SU-DHL-6 (cell line): ENCODE measurements around the gene ASTN1.

Experiments
- H2AFZ ChIP-seq: fragments of 200-600 bp; sonication (generic); 2 replicates; pipeline ENCODE4 v1.6.1; 2014; ENCODE audit warnings: low read depth, mild to moderate bottlenecking, moderate library complexity, mixed read lengths, antibody characterized with exemption, low read length; ENCODE audit not compliant: severe bottlenecking
- H3F3A ChIP-seq: fragments of 200-600 bp; shearing (Covaris generic); 2 replicates; pipeline ENCODE4 v1.6.0; 2016; ENCODE audit warnings: antibody characterized with exemption, mild to moderate bottlenecking; ENCODE audit not compliant: insufficient read depth
- H3K27ac ChIP-seq: fragments of 200-600 bp; sonication (generic); 2 replicates; pipeline ENCODE4 v1.5.1; 2016; ENCODE audit warnings: low read depth, mild to moderate bottlenecking, low read length, moderate library complexity, mixed read lengths
- H3K27me3 ChIP-seq: fragments of 200-600 bp; sonication (generic), shearing (Covaris generic); 2 replicates; pipeline ENCODE4 v1.6.0; 2014; ENCODE audit warnings: mild to moderate bottlenecking, low read length
- H3K36me3 ChIP-seq: fragments of 200-600 bp; sonication (generic); 2 replicates; pipeline ENCODE4 v1.6.1; 2014; ENCODE audit warnings: mild to moderate bottlenecking, low read length, mixed read lengths
- H3K4me2 ChIP-seq: fragments of 300-600, 200-600 bp; shearing (Covaris generic), sonication (generic); 2 replicates; pipeline ENCODE4 v1.6.0; 2014; ENCODE audit warnings: low read length, low read depth, mild to moderate bottlenecking; ENCODE audit not compliant: poor library complexity, severe bottlenecking
- H3K4me3 ChIP-seq: fragments of 200-600 bp; sonication (generic); 2 replicates; pipeline ENCODE4 v1.5.1; 2014; ENCODE audit warnings: antibody characterized with exemption, low read length, mild to moderate bottlenecking, mixed read lengths; ENCODE audit not compliant: insufficient read depth, poor library complexity, severe bottlenecking
- H3K79me2 ChIP-seq: fragments of 200-600 bp; sonication (generic); 2 replicates; pipeline ENCODE4 v1.6.1; 2014; ENCODE audit warnings: mild to moderate bottlenecking, low read length, moderate library complexity; ENCODE audit not compliant: insufficient read depth
- H3K9ac ChIP-seq: fragments of 200-600 bp; sonication (generic); 2 replicates; pipeline ENCODE4 v1.7.0; 2014; ENCODE audit warnings: mild to moderate bottlenecking, low read length
- H3K9me2 ChIP-seq: fragments of 200-600 bp; sonication (generic); replicated peaks from 2 replicates; pipeline ENCODE4 v1.6.1; 2014; ENCODE audit warnings: low read length; ENCODE audit not compliant: insufficient read depth
- H3K9me3 ChIP-seq: fragments of 200-600 bp; sonication (generic); 2 replicates; pipeline ENCODE4 v1.6.1; 2014; ENCODE audit warnings: low read length, mixed read lengths; ENCODE audit not compliant: insufficient read depth
- H4K20me1 ChIP-seq: fragments of 200-600 bp; sonication (generic); 2 replicates; pipeline ENCODE4 v1.6.1; 2014; ENCODE audit warnings: low read depth, mild to moderate bottlenecking, antibody characterized with exemption, low read length, moderate library complexity, mixed read lengths
- CTCF ChIP-seq: fragments of 200-600 bp; sonication (generic); IDR thresholded peaks from one replicate; pipeline ENCODE4 v1.5.1; 2017; ENCODE audit warnings: antibody characterized with exemption, mild to moderate bottlenecking, low read length, moderate library complexity; ENCODE audit not compliant: insufficient read depth, poor library complexity, severe bottlenecking
- EZH2phosphoT487 ChIP-seq: fragments of 200-600 bp; sonication (generic), shearing (Covaris generic); conservative IDR thresholded peaks from 2 replicates; pipeline ENCODE4 v1.6.1; 2018; ENCODE audit warnings: mild to moderate bottlenecking, antibody characterized with exemption, low read length, moderate library complexity, mixed read lengths

ASTN1 gene

GRCh38 chr1:176854758-176855745, 309.5 kb downstream of the ASTN1 start:
- no peak overlapping the region for H3K9ac ChIP-seq
- H3K4me3 ChIP-seq, result no peak overlapping the region
- TF ChIP-seq CTCF (no peak), EZH2phosphoT487 (no peak)
- H3K9me2 ChIP-seq, result no peaks in the 10 kb centered on the region
- no peaks in the 10 kb centered on the region for H3K9me3 ChIP-seq
- H3K79me2 ChIP-seq, result no peaks in the 10 kb centered on the region
- no peaks in the 10 kb centered on the region for H3F3A ChIP-seq
- no peaks in the 10 kb centered on the region for H4K20me1 ChIP-seq
- H3K27ac ChIP-seq, result no peak overlapping the region
- no peak overlapping the region for H2AFZ ChIP-seq
- H3K36me3 ChIP-seq, result no peaks in the 10 kb centered on the region
- no peak overlapping the region for H3K4me2 ChIP-seq
- H3K27me3 ChIP-seq, result no peaks in the 10 kb centered on the region

GRCh38 chr1:176854121-176854520, 310.4 kb downstream of the ASTN1 start:
- Histone ChIP-seq H3F3A (no peaks in the 10 kb centered on the region), H3K79me2 (no peaks in the 10 kb centered on the region), H3K27ac (no peak overlapping the region), H3K4me2 (no peak overlapping the region), H3K4me3 (no peak overlapping the region), H3K9ac (no peak overlapping the region), H3K27me3 (no peaks in the 10 kb centered on the region), H3K9me3 (no peaks in the 10 kb centered on the region), H4K20me1 (no peaks in the 10 kb centered on the region), H3K36me3 (no peaks in the 10 kb centered on the region), H2AFZ (no peak overlapping the region), H3K9me2 (no peaks in the 10 kb centered on the region)
- TF ChIP-seq EZH2phosphoT487 (no peak), CTCF (no peak)

GRCh38 chr1:176853503-176853902, 311.0 kb downstream of the ASTN1 start:
- Histone ChIP-seq H3K36me3 (no peaks in the 10 kb centered on the region), H3K9me2 (no peaks in the 10 kb centered on the region), H4K20me1 (no peaks in the 10 kb centered on the region), H3K27me3 (no peaks in the 10 kb centered on the region), H3K9ac (no peak overlapping the region), H3K9me3 (no peaks in the 10 kb centered on the region), H3K4me2 (no peak overlapping the region), H2AFZ (no peak overlapping the region), H3K4me3 (no peak overlapping the region), H3K79me2 (no peaks in the 10 kb centered on the region), H3F3A (no peaks in the 10 kb centered on the region), H3K27ac (no peak overlapping the region)
- TF ChIP-seq CTCF (no peak), EZH2phosphoT487 (no peak)
